Hepatic stellate cell (primary cell): ENCODE data around the gene KATNB1.

Source experiments
- DNase-seq: peaks from one replicate; pipeline ENCODE4 v3.0.0; 2011; ENCODE audit warnings: low spot score

KATNB1 gene

DNA sequence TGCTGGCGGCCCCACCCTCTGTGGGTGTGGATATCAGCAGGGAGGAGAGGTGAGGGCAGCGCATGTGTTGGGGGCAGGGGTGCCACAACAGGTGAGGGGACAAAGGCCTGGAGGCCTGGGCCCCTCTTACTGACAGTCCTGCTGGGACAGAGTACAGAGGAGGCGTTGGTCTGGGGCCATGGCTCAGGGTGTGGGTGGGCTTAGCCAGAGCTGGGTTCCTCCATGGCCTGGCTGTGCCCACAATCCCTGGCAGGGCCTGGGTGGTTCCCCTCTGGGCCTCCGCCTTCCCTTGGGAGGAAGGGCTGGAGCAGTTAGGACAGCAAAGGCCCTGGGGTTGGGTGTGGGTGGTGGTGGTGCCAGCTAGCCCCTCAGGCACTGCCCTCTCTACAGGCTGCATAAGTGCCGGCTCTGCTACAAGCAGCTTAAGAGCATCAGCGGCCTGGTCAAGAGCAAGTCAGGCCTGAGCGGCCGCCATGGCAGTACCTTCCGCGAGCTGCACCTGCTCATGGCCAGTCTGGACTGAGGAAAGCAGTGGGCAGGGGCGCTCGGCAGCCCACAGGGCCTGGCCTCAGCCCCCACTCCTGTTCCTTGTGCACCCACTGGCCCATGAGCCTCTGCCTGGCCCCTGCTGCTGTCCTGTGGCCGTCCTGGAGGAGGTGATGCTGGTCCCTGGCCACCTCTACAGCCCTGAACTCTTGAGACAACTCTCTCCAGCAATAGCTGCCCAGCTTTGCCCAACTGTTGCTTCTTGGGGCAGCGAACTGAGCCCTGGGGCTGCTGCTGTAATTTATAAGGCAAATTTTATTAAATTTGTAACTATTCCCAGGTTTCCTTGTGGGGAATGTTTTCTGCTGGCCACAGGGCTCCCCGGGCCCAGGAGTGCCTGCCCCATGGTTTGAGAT is 21.1 kb downstream of the KATNB1 start:
- no peak for DNase-seq

DNA sequence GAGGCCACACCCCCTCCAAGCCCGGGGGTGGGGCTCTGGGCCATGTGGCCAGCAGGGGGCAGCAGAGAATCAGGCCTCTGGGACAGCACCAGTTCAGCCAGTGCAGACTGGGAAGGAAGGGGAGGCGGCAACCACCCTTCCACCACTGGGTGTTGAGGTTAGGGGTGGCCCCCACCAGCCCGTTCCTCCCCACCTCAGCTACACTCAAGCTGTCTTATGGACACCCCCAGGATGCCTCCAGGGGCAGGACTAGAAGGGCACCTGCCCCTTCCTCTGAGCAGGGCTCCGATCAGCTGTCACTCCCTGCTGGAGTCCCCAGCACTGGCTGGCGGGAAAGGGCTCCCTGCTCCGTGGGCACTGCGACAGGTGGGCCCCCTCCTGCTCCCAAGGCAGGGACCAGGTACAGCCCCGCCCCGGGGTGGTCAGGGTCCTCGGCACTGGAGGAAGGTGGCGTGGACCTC is 21.8 kb downstream of the KATNB1 start:
- DNase-seq, result peak; percentile 98

DNA sequence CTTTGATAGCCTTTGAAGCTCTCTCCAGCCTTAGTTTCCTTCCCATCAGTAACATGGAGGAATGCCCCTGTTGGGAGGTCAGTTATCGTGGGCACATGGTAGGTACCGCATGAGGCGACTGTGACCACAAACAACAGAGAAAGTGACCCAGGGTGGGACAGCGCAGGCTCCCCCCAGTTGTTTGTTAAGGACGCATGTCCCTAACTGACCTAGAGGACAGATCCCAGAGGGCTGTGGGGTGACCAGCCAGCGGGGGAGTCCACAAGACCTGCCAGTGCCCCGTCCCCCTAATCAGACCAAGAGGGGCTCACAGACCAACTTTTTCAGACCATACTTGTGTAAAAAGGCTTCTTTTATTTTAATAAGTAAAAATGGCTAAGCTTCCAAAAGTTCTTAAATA is 22.3 kb downstream of the KATNB1 start:
- no peak for DNase-seq

DNA sequence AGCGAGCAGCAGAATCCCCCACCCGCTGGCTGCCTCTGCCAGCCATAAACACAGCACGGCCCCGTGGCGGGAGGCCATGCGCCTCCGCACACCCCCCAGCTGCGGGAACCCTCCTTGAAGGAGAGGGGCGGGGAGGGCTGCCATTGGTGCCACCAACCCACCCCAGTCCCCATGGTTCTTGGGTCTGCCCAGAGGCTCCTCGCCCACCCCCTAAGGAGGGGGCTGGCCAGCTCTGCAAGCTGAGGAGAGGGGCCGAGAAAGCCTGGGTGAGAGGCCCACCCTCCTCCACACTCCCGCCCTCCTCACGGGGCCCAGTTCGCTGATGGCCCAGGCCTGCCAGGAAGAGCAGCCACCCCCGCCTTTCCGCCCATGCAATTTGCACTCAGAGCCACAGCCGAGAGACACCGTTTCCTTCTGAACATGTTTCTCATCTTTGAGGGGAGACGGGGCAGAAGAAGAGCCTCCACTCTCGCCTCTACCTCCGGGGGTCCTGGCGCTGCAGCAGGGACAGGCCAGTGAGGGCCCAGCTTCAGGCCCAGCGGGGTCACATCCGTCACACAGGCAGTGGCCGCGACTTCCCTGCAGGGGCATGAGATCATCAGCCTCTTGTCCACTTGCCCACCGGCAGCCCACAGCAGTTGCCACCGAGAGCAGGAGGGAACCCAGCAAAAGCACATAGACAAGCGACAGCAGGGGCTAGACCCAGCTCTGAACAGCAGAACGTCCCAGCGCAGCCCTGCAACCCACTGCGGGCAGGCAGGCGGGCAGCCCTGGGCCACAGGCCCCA is 23.0 kb downstream of the KATNB1 start:
- DNase-seq, result no peak

DNA sequence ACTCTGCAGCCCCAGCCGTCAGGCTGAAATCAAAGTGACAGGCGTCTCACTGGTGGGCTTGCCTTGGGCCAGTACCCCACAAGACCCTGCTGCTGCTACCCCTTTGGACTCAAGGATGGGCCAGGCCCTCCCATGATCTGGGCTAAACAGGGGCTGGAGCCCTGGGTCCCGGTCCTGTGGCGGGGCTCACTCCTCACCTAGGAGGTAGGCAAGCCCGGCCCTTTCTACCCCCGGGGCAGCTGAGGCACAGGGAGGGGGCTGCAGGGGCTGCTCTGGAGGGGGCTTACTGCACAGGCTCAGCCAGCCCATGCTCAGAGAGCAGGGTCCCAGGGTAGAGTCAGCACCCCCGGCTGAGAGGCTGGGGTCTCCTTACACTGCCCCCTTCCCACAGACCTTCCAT is 23.6 kb downstream of the KATNB1 start:
- DNase-seq, result no peak

DNA sequence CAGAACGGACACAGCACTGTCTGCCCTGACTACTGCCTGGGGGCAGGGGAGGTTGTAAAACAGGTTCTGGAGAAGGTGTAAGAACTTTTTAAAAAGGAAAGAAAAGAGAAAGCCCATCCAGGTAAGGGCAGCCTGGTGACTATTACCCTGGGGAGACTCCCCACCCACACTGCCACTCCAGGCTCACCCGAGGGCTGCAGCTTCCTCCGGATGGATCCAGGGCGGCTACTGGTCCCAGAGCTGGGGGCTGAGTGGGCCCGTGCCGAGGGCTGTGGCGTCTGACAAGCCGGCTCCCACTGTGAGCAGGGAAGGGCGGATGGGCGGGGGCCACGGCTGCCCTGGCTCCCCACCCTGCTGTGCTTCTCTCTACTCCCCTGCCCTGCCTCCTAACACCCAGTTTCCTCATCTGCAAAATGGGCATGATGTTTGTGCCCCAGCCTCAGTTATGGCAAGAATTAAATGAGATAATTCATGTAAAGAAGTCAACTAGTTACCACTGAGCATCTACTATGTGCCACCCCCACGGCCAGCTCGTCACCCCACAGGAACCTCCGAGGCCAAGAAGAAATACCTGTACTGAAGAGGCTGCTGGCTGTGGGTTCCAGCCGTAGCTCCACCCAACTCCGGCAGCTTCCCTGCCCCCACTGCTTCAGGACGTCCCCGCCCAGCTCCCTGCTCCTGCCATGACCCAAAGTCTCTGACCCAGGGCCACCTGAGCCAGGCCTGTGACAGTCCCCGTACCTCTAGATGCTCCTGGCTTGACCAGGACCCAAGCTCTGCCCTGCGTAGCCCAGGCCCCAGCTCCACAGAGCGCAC is 24.2 kb downstream of the KATNB1 start:
- no peak for DNase-seq

DNA sequence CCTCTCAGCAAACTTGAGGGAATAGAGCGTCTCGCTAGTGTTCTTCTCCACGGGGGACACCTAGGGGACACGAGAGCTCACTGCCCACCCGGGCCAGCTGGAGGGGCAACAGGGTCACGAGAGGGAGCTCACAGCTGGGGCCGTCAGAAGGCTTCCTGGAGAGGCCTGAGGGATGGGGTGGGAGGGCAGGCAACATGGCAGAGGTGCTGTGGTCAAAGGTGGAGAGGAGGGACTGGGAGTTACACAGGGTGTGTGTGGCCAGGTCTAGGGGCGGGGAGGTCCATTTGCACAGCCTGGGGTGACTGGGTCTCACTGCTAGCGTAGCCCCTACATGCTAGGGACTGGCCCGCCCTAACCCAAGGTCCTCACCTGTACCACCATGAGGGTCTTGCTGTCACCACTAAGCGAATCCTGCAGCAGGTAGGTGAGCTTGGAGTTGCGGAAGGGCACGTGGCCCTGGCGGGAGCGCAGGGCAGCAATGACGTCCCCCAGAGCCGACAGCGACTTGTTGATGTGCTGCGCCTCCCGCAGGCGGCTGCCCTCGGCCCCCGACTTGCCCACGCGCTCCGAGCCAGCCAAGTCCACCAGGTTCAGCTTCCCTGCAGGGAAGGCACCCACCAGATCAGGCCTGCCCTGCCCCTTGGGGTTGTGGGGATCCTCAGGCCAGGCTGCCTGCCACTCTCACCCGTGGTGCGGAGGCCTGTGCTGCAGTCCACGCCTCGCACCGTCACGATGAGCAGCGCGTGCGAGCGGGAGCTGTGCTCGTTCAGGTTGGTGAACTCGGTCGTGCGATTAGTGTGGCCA is 25.0 kb downstream of the KATNB1 start:
- no peak for DNase-seq

DNA sequence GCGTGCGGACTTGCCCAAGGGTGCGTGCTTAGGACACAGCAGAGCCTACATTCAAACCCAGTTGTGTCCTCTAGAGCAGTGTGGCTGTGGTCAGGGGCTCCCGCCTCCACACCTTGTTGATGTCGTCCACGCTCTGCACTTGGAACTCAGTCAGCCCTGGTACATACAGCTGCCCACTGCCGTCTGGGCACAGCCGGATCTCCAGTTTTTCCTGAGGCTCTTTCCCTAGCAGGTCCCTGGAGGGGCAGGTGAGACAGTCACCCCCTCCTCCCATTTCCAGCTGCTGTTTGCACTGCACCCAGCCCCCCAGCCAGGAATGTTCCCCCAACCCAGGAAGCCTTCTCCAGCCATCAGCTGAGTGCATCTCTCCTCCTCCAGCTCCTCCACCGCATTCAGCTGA is 25.7 kb downstream of the KATNB1 start:
- no peak for DNase-seq

DNA sequence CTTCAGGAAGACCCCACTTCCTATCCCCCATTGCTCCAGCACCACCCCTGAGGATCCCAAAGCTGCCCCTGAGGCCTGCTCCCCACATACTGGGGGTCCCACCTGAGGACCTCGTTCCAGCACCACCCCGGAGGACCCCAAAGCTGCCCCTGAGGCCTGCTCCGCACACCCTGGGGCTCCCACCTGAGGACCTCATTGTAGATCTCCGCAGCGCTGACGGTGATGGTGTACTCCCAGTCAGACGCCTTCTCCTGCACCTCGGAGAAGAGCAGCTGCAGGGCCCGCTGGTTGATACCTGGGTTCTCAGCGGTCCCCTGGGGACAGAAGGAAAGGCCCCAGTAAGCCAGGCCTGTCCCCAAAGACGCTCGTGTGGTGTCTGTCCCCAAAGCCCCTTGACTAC is 26.4 kb downstream of the KATNB1 start:
- no peak for DNase-seq

DNA sequence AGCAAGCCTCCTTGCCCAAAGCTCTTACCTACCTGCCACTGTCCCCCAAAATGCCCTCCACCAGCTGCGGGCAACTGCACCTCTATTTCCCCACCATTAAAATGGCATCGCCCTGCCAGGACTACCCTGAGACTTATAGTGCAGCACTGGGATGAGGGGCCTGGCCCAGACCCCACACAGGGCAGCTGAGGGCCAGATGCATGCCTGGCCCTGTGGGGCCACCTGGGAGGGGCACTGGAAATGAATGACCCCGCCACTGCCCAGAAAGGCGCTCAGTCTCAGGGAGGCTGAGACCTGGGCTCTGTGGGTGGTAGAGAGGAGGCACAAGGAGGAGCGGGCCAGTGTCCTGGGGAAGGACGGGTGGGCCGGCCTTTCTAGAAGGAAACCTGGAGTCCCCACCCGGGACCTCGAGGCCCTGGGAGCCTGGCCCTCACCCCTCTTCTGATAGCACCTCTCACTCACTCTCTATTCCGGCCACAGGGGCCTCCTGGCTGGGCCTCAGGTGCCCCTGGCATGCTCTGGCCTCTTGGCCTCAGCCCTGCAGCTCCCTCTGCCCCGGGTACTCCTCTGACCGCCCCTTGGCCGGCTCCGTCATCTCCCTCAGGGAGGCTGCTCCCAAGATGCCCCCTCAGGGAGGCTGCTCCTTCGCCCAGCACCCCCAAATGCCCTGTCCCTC is 26.9 kb downstream of the KATNB1 start:
- no peak for DNase-seq

DNA sequence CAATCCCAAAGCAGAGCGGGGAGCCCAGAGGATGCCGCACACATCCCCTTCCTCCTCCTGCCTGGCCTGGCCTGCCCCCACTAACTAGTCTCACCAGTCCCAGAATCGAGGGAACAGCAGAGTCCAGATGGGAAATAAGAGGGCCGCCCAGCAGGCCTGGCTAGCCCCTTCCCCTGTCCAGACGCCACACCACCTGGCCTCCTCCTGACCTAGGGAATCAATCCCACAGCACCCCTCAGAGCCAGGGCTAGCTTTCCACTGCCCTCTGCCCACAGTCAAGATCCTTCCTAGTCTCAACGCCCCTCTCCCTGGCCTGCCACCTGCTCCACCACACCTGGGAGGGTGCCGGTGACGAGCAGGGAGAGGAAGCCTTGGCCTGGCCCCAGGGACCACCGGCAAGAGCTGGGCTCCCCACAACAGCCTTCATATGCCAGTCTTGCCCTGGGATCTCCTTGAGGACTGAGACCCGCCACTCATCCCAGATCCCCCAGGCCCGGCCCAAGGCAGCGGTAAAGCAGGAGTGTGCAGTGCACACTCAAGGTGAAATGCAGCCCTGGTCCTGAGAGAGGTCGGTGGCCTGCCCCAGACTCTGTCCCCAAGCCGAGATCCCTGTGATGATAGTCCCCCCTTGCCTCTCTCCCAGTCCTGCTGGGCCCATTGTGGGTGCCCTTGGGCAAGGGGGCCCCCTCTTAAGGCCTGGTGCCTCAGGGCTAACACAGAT is 27.9 kb downstream of the KATNB1 start:
- DNase-seq, result no peak

DNA sequence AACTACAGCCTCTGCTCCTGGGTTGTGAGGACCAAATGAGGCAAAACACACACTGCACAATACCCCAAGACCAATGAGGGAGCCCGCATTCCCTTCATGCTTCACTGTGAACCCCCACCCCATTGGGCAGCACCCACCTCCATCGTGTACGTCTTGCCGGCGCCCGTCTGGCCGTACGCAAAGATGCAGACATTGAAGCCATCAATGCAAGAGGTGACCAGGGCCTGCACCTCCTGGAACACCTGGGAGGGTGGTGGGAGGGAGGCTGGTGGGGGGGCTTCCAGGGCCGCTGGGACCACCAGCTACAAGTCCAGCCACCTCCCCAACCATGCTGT is 28.4 kb downstream of the KATNB1 start:
- DNase-seq, result no peak

DNA sequence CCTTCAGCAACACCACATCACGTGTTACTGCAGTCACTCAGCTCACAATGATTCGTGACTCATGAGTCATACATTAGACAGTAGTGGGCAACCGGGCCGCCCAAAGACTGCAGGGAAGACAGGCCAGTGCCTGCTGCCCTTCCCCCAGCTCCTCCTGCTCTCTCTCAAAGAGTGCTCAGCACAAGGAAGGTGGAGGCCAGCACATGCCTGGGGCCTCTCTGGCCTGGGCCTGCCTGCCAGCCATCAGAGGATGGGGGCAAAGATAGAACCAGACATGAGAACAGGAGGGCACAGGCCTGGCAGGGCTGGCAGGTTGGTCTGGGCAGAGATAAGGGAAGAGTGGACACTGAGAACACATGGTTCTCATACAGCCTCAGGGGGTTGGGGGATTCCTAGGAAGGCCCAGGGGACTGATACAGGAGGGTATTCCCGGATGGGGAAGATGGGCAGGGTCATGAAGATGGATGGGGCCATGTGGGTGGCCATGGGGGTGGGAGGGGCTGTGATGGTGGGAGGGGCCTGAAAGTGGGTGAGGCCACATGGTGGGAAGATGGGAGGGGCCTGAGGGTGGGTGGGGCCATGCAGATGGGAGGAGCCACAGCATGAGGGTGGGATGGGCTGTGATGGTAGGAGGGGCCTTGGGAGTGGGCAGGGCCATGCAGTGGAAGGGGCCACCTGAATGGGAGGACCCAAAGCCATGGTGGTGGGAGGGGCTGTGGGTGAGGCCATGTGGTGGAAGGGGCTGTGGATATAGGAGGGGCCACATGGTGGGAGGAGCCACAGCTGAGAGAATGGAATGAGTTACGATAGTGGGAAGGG is 29.0 kb downstream of the KATNB1 start:
- peak; percentile 94 for DNase-seq

DNA sequence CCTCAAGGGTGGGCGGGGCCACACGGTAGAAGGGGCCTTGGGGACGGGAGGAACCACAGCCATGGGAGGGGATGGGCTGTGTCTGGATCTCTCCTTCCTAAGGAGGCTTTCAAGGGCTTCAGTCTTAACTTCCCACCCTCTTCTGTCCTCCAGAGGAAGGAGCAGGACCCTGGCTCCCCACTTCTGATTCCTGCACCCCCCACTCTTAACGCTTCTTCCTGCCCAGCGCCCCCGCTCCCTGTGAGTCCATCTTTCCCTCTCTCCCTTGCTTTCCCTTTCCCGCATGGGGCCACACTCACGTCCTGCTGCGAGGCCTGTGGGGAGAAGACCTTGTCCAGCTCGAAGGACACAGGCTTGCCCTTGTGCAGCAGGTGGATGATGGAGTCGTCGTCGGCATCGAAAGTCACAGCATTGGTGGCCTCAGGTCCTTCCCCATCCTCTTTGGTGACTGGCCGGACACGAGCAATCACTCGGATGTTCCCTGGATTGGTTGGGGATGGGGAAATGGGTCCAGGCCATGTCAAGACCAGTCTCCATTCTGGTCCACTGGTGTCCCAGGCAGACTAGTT is 29.7 kb downstream of the KATNB1 start:
- DNase-seq, result no peak

DNA sequence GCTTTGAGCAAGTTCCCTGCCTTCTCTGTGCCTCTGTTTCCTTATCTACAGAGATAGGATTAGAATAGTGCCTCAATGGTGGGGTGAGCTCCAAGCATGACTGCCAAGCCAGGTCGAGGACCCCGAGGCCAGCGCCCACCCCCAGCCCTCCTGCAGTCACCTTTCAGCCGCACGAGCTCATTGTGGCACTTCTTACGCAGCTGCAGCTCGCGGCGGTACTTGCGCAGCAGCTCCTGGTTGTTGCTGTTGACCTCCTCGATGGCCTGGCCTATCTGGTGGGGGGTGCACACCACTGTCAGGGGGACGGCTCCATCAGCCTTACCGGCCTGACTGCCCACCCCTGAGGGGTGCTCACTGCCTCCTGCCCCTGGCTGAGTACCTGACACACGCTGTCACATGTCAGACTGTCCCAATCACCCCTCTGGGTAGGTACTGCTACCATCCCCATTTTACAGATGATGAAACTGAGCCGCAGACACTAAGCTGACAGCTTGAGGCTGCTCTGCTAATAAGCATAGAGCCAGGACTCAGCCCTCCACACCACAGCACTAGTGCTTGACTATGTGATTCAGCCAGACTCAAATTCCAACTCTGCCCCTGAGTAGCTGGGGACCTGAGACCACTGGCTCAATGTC is 31.3 kb downstream of the KATNB1 start:
- no peak for DNase-seq

DNA sequence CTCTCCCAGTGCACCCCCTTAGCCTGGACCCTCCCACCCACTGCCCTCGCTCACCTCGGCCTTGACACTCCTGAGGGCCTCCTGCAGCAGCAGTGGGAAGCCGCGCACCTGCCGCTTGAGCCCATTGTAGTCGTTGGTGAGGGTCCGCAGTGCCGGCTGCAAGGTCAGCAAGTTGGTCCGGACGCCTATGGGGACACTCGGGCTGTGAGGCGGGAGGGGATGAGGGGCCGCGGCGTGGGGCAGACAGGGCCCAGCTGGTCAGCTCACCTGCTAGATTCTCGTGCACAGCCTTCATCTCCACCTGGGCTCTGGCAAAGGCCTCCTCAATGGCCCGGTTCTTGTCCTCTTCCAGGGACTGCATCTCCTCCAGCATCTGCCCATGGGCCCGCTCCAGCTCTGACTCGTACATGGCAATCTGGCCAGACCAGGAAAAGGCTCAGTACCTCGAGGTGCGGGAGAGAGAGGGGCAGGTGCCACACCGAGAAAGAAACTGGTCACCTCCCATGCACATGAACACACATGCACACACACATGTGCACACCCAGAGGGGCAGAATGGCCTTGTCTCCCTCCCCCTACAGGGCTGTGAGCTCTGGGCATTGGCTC is 34.1 kb downstream of the KATNB1 start:
- DNase-seq, result no peak

DNA sequence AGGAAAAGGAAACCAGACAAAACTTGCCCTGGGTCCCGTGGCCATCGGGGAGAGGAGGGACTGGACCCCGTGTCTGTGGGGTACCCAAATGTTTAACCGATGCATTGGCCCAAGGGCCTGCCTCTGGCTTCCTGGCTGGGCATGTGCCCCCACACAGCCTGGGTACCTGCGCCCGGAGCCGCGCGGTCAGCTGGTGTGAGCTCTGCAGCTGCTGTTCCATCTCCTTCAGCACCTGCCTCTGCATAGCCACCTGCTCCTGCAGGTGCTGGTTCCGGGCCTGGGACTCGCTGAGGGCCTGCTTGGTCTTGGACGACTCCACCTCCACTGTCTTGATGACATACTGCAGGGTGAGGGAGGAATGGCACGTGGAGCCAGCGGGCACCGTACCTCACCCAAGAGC is 34.8 kb downstream of the KATNB1 start:
- DNase-seq, result no peak

DNA sequence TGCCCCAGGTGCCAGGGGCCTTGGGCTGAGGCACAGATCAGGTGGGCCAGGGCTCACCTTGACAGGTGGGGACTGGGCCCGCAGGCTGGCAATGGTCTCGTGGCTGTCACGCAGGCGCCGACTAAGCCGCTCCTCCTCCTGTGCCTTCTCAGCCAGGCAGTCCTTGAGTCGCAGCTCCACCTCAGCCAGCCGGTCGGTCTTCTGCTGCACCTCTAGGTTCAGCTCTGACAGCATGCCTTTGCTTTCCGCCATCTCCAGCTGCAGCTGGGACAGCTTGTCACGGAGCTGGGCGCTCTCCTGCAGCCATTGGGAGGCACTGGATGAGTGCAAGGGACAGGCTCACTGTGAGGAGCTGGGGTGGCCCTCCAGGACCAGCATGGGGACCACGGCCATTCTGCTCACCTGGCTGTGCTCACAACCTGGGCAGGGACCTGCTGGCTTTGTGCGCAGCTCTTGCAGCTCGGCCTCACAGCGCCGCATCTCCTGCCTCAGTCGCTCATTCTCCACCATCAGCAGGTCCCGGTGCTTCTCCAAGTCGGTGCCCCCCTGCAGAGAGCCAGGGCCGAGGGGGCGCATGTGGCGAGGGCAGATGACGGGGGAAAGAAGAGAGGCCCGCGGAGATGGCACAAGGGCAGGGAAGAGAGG is 35.7 kb downstream of the KATNB1 start:
- DNase-seq, result no peak
